Stomach smooth muscle (tissue), 2 donors: Measurements from ENCODE around the gene SLC45A1.
"Not testable (repeated sequence)": the region's sequence is repeated elsewhere in the genome, so short reads cannot be mapped to it uniquely, and the experiment has no call there.

Source experiments
- H3K27ac ChIP-seq: one replicate; pipeline ENCODE4 v1.7.0; 2013; ENCODE audit warnings: mild to moderate bottlenecking, low read length, inconsistent platforms
- H3K27me3 ChIP-seq, 2 donors: one replicate each; pipeline ENCODE4 v1.7.0; 2013; ENCODE audit warnings: low read length in 2 of 2; ENCODE audit not compliant: insufficient read depth in 2 of 2, control insufficient read depth in 1 of 2
- H3K36me3 ChIP-seq, 2 donors: one replicate each; pipeline ENCODE4 v1.7.0; 2013; ENCODE audit warnings: low read length in 2 of 2; ENCODE audit not compliant: control insufficient read depth in 2 of 2, insufficient read depth in 2 of 2
- H3K4me1 ChIP-seq: one replicate; pipeline ENCODE4 v1.7.0; 2013; ENCODE audit warnings: low read length; ENCODE audit not compliant: control insufficient read depth, insufficient read depth
- H3K4me3 ChIP-seq, 2 donors: one replicate each; pipeline ENCODE4 v1.7.0; 2013; ENCODE audit warnings: low read length in 2 of 2
- H3K9ac ChIP-seq, 2 donors: one replicate each; pipeline ENCODE4 v1.7.0; 2013; ENCODE audit warnings: low read length in 2 of 2, mild to moderate bottlenecking in 1 of 2
- H3K9me3 ChIP-seq, 2 donors: one replicate each; pipeline ENCODE4 v1.7.0; 2013; ENCODE audit warnings: low read length in 2 of 2; ENCODE audit not compliant: control insufficient read depth in 2 of 2
- donor health status: healthy.
- donor health status: Pancreatic carcinoma.

The SLC45A1 gene

DNA sequence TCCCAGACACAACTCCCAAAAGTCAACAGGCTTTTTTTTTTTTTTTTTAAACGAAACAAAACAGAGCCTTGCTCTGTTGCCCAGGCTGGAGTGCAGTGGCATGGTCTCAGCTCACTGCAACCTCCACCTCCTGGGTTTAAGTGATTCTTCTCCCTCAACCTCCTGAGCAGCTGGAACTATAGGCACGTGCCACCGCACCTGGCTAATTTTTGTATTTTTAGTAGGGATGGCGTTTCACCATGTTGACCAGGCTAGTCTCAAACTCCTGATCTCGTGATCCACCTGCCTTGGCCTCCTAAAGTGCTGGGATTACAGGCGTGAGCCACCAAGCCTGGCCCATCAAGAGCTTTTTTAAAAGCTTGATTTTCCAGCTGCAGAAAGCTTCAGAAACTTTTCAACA lies 62.4 kb downstream of the SLC45A1 start:
- Histone ChIP-seq H3K36me3 (peaks cover 0 to 11% of the 10 kb centered on the region in 2 donors), H3K4me1 (peaks cover 72% of the 10 kb centered on the region), H3K4me3 (peak overlapping the region in 1 of 2 donors; percentile 3), H3K27ac (peak overlapping the region; percentile 49)
- not testable (repeated sequence) for H3K9ac ChIP-seq, H3K9me3 ChIP-seq, H3K27me3 ChIP-seq

GRCh38 chr1:8381618-8382017 lies 63.7 kb downstream of the SLC45A1 start:
- H3K27ac ChIP-seq, result no peak overlapping the region
- H3K4me1 ChIP-seq, result peaks cover 67% of the 10 kb centered on the region
- no peak overlapping the region for H3K4me3 ChIP-seq
- peaks cover 0 to 11% of the 10 kb centered on the region in 2 donors for H3K36me3 ChIP-seq
- H3K9ac ChIP-seq, result peak overlapping the region in 1 of 2 donors; percentile 26
- no peaks in the 10 kb centered on the region for H3K27me3 ChIP-seq
- H3K9me3 ChIP-seq, result no peaks in the 10 kb centered on the region

GRCh38 chr1:8382051-8382505 lies 64.2 kb downstream of the SLC45A1 start:
- no peaks in the 10 kb centered on the region for H3K27me3 ChIP-seq
- H3K27ac ChIP-seq, result no peak overlapping the region
- peaks cover 67% of the 10 kb centered on the region for H3K4me1 ChIP-seq
- peaks cover 0 to 11% of the 10 kb centered on the region in 2 donors for H3K36me3 ChIP-seq
- H3K9ac ChIP-seq, result peak overlapping the region in 1 of 2 donors; percentile 26
- no peaks in the 10 kb centered on the region for H3K9me3 ChIP-seq
- H3K4me3 ChIP-seq, result peak overlapping the region in 1 of 2 donors; percentile 29

GRCh38 chr1:8382608-8383505 lies 64.9 kb downstream of the SLC45A1 start:
- no peak overlapping the region for H3K27ac ChIP-seq
- peaks cover 63% of the 10 kb centered on the region for H3K4me1 ChIP-seq
- no peak overlapping the region for H3K9ac ChIP-seq
- H3K4me3 ChIP-seq, result peak overlapping the region in 1 of 2 donors; percentile 29
- no peaks in the 10 kb centered on the region for H3K9me3 ChIP-seq
- H3K27me3 ChIP-seq, result no peaks in the 10 kb centered on the region
- H3K36me3 ChIP-seq, result peaks cover 0 to 11% of the 10 kb centered on the region in 2 donors

DNA sequence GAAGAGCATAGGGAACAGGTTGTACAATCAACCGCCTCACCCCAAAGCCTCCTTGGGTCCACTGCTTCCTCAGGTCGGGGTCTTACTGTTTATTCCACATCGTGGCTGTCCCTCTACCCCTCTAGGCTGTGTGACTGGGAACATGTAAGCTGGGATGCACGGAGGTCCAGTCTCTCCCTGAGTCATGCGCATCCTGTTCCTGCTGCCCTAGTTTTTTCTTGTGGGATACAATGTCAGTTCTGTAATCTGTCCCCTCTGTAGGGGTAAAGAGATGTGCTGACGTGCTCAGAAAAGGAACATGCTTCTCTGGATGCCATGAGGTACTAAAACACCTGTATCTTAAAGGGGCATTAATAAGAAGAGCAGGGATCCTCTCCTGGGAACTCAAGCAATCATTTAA lies 66.2 kb downstream of the SLC45A1 start:
- H3K9me3 ChIP-seq, result no peaks in the 10 kb centered on the region
- H3K9ac ChIP-seq, result no peak overlapping the region
- peaks cover 51% of the 10 kb centered on the region for H3K4me1 ChIP-seq
- H3K36me3 ChIP-seq, result peaks cover 0 to 11% of the 10 kb centered on the region in 2 donors
- no peaks in the 10 kb centered on the region for H3K27me3 ChIP-seq
- no peak overlapping the region for H3K4me3 ChIP-seq
- no peak overlapping the region for H3K27ac ChIP-seq

DNA sequence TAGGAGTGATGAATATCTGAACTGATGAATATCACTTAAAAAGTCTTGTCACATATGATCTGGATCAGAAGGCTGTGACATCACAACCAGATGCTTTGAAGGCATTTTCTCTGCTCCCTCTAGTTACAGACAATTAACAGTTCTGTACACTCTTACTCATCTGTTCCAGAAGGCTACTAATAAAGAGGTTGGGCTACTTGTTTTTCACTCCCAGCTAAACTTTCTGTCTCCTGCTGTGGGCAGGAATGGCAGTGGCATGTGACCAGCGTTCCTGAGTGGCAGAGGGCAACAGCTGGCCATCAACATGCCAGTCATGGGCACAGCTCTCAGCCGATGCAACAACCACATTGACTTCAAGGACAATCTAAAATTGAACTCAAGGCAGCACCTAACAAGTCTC lies 66.7 kb downstream of the SLC45A1 start:
- no peak overlapping the region for H3K27ac ChIP-seq
- H3K36me3 ChIP-seq, result peaks cover 2 to 14% of the 10 kb centered on the region in 2 donors
- no peaks in the 10 kb centered on the region for H3K27me3 ChIP-seq
- H3K9ac ChIP-seq, result no peak overlapping the region
- peaks cover 46% of the 10 kb centered on the region for H3K4me1 ChIP-seq
- H3K4me3 ChIP-seq, result no peak overlapping the region
- H3K9me3 ChIP-seq, result no peaks in the 10 kb centered on the region

GRCh38 chr1:8386247-8386646 lies 68.3 kb downstream of the SLC45A1 start:
- no peak overlapping the region for H3K9ac ChIP-seq
- H3K27me3 ChIP-seq, result no peaks in the 10 kb centered on the region
- peaks cover 34% of the 10 kb centered on the region for H3K4me1 ChIP-seq
- H3K4me3 ChIP-seq, result no peak overlapping the region
- peaks cover 3 to 13% of the 10 kb centered on the region in 2 donors for H3K36me3 ChIP-seq
- no peak overlapping the region for H3K27ac ChIP-seq
- no peaks in the 10 kb centered on the region for H3K9me3 ChIP-seq

DNA sequence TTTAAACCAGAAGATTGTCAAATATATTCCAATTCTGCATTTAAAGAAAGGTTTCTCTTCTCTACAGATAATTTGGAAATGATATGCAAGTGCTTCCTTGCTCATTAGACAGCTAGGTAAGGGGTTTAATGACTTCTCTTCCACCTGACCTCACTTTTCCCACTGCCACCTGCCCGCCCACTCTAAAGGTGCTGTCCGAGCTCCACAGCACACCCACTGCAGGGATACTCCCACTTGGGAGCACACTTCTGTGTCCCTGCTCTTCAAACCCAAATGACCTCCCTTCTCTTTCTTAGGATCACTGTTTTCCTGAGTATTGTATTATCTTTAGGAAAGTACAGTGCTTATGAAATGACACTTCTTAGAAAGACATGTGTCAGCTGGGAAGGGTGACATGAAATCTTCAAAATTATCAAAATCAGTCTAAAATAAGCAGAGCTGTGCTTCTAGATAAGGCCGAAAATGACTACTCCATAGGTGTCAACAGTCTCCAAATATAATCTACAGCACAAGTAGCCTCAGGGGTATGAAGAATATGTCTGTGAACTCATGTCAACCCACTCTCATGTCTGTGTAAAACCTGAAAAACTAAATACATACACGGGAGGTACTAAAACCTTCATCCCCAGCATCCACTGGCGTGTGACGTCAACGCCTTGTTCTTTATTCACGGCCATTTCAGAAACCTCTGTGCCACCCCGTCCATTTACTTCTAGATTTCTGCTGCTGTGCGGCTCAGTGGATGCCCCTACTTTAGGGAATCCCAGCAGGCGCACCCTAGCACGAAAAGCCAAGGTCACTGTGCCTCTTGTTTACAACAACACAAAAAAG lies 71.0 kb downstream of the SLC45A1 start:
- H3K36me3 ChIP-seq, result peaks cover 3 to 12% of the 10 kb centered on the region in 2 donors
- peaks cover 24% of the 10 kb centered on the region for H3K4me1 ChIP-seq

DNA sequence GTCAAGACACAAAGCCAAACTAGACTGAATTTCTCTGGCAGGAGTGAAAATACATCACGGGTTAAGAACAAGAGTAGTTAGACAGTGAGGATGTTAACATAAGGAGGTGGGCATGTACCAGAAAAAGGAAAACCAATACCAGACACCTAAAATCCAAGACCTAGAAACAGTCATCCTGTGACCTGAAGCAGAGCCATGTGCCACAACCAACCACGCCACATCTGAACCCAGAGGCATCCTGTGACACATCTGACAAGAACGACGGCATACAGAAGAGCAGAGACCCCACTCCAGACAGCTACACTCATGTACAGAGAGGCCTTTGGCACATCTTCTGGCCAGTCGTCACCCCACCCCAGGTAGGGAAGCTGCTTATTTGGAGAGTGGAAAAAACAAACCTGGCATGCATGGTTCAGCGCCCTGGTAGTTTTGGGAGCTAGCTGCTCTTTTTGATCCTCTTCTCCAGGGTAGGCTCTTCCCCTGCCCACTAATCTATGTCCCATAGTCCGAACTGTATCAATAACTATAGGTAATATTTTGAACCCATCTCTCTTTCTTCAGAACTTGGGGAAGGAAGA lies 72.1 kb downstream of the SLC45A1 start:
- peaks cover 17% of the 10 kb centered on the region for H3K4me1 ChIP-seq
- H3K27me3 ChIP-seq, result no peaks in the 10 kb centered on the region
- no peak overlapping the region for H3K4me3 ChIP-seq
- no peaks in the 10 kb centered on the region for H3K9me3 ChIP-seq
- no peak overlapping the region for H3K9ac ChIP-seq
- H3K36me3 ChIP-seq, result peaks cover 3 to 7% of the 10 kb centered on the region in 2 donors
- no peak overlapping the region for H3K27ac ChIP-seq

More for the DNA sequence above, 71.0 kb downstream of the SLC45A1 start:
- Histone ChIP-seq H3K27me3 (no peaks in the 10 kb centered on the region), H3K27ac (no peak overlapping the region), H3K4me3 (no peak overlapping the region), H3K9me3 (no peaks in the 10 kb centered on the region), H3K9ac (no peak overlapping the region)

DNA sequence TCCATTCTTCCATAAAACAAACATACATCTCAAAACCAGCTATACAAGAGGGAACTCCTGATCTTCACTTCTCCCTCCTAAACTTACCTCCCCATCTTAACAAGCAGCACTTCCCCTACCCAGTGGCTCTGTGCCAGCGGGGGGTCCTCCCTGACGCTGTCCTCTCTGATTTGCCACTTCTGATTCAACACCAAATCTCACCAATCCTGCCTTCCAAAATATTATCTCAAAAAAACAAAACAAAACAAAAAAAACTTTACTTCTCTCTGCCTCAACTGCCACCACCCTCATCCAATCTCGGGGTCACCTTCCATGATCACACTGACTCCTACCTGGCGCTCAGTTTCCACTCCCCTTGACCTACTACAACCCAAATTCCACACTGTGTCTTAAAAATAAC lies 72.8 kb downstream of the SLC45A1 start:
- Histone ChIP-seq H3K36me3 (peaks cover 3 to 7% of the 10 kb centered on the region in 2 donors), H3K27me3 (no peaks in the 10 kb centered on the region), H3K9me3 (no peaks in the 10 kb centered on the region), H3K9ac (no peak overlapping the region), H3K27ac (peak overlapping the region; percentile 13), H3K4me1 (peaks cover 17% of the 10 kb centered on the region), H3K4me3 (no peak overlapping the region)
